IPS-15b (cell line): ENCODE results near the gene ZNRF3.
"Not testable (repeated sequence)": the region's sequence is repeated elsewhere in the genome, so short reads cannot be mapped to it uniquely, and the experiment has no call there.

Experiments
- H3K27me3 ChIP-seq: one replicate; pipeline ENCODE4 v1.6.1; 2013; ENCODE audit warnings: low read length; ENCODE audit not compliant: control insufficient read depth, insufficient read depth
- H3K36me3 ChIP-seq: one replicate; pipeline ENCODE4 v1.6.1; 2013; ENCODE audit warnings: low read length; ENCODE audit not compliant: control insufficient read depth, insufficient read depth
- H3K4me1 ChIP-seq: one replicate; pipeline ENCODE4 v1.6.1; 2013; ENCODE audit warnings: mild to moderate bottlenecking, low read length; ENCODE audit not compliant: control insufficient read depth, insufficient read depth
- H3K4me3 ChIP-seq: one replicate; pipeline ENCODE4 v1.5.1; 2013; ENCODE audit warnings: low read depth, low read length
- H3K9ac ChIP-seq: one replicate; pipeline ENCODE4 v1.6.1; 2013; ENCODE audit warnings: low read depth, mild to moderate bottlenecking, low read length
- H3K9me3 ChIP-seq: one replicate; pipeline ENCODE4 v1.6.1; 2013; ENCODE audit warnings: mild to moderate bottlenecking, low read length; ENCODE audit not compliant: control insufficient read depth, insufficient read depth

The ZNRF3 gene

GRCh38 chr22:28882878-28883656 is at the start of gene ZNRF3:
Gene ZNRF3, plus strand, starts transcription at chr22:28883572. Its CDS starts 195 bp downstream, at chr22:28883767.
- H3K27me3 ChIP-seq, result no peaks in the 10 kb centered on the region
- H3K9ac ChIP-seq, result peak within 1 kb of the TSS; percentile 4
- no peaks in the 10 kb centered on the region for H3K36me3 ChIP-seq
- H3K4me3 ChIP-seq, result peak within 1 kb of the TSS; percentile 85
- no peaks in the 10 kb centered on the region for H3K9me3 ChIP-seq
- peaks cover 14% of the 10 kb centered on the region for H3K4me1 ChIP-seq

GRCh38 chr22:28835630-28836189 is 47.7 kb upstream of the ZNRF3 start:
- H3K9ac ChIP-seq, result no peak overlapping the region
- no peaks in the 10 kb centered on the region for H3K4me1 ChIP-seq
- no peak overlapping the region for H3K4me3 ChIP-seq
- no peaks in the 10 kb centered on the region for H3K9me3 ChIP-seq
- H3K36me3 ChIP-seq, result no peaks in the 10 kb centered on the region
- H3K27me3 ChIP-seq, result no peaks in the 10 kb centered on the region

GRCh38 chr22:28837640-28838039 is 45.7 kb upstream of the ZNRF3 start:
- Histone ChIP-seq H3K27me3 (no peaks in the 10 kb centered on the region), H3K9me3 (no peaks in the 10 kb centered on the region), H3K9ac (no peak overlapping the region), H3K36me3 (no peaks in the 10 kb centered on the region), H3K4me1 (no peaks in the 10 kb centered on the region), H3K4me3 (no peak overlapping the region)

- Histone ChIP-seq H3K9ac (no peak overlapping the region), H3K9me3 (no peaks in the 10 kb centered on the region), H3K4me3 (no peak overlapping the region), H3K27me3 (no peaks in the 10 kb centered on the region), H3K4me1 (no peaks in the 10 kb centered on the region), H3K36me3 (no peaks in the 10 kb centered on the region)
Observed at GRCh38 chr22:28838971-28839370, 44.4 kb upstream of the ZNRF3 start.

- Histone ChIP-seq H3K4me1 (no peaks in the 10 kb centered on the region), H3K9ac (no peak overlapping the region), H3K9me3 (no peaks in the 10 kb centered on the region), H3K36me3 (no peaks in the 10 kb centered on the region), H3K27me3 (no peaks in the 10 kb centered on the region), H3K4me3 (no peak overlapping the region)
Observed at GRCh38 chr22:28841111-28841510, 42.3 kb upstream of the ZNRF3 start.

- Histone ChIP-seq H3K27me3 (no peaks in the 10 kb centered on the region), H3K4me1 (no peaks in the 10 kb centered on the region), H3K36me3 (no peaks in the 10 kb centered on the region), H3K9me3 (no peaks in the 10 kb centered on the region), H3K4me3 (no peak overlapping the region), H3K9ac (no peak overlapping the region)
Observed at GRCh38 chr22:28843633-28844032, 39.7 kb upstream of the ZNRF3 start.

GRCh38 chr22:28844277-28844676 is 39.1 kb upstream of the ZNRF3 start:
- H3K4me3 ChIP-seq, H3K4me1 ChIP-seq, H3K9me3 ChIP-seq, H3K9ac ChIP-seq, H3K36me3 ChIP-seq, H3K27me3 ChIP-seq: not testable (repeated sequence)

- no peak overlapping the region for H3K4me3 ChIP-seq
- no peaks in the 10 kb centered on the region for H3K36me3 ChIP-seq
- H3K27me3 ChIP-seq, result no peaks in the 10 kb centered on the region
- H3K4me1 ChIP-seq, result no peaks in the 10 kb centered on the region
- H3K9me3 ChIP-seq, result no peaks in the 10 kb centered on the region
- no peak overlapping the region for H3K9ac ChIP-seq
Observed at GRCh38 chr22:28846994-28847393, 36.4 kb upstream of the ZNRF3 start.

GRCh38 chr22:28855355-28856094 is 27.8 kb upstream of the ZNRF3 start:
- Histone ChIP-seq H3K36me3 (no peaks in the 10 kb centered on the region), H3K9me3 (no peaks in the 10 kb centered on the region), H3K9ac (no peak overlapping the region), H3K27me3 (no peaks in the 10 kb centered on the region), H3K4me3 (no peak overlapping the region), H3K4me1 (no peaks in the 10 kb centered on the region)

- Histone ChIP-seq H3K9ac (no peak overlapping the region), H3K4me1 (no peaks in the 10 kb centered on the region), H3K4me3 (no peak overlapping the region), H3K27me3 (no peaks in the 10 kb centered on the region), H3K36me3 (no peaks in the 10 kb centered on the region), H3K9me3 (no peaks in the 10 kb centered on the region)
Observed at GRCh38 chr22:28856095-28856455, 27.3 kb upstream of the ZNRF3 start.

GRCh38 chr22:28857288-28857687 is 26.1 kb upstream of the ZNRF3 start:
- no peaks in the 10 kb centered on the region for H3K36me3 ChIP-seq
- no peak overlapping the region for H3K9ac ChIP-seq
- H3K4me3 ChIP-seq, result no peak overlapping the region
- no peaks in the 10 kb centered on the region for H3K9me3 ChIP-seq
- H3K4me1 ChIP-seq, result no peaks in the 10 kb centered on the region
- H3K27me3 ChIP-seq, result no peaks in the 10 kb centered on the region
